Measurements from ENCODE around the gene PACS2. TPM values are rescaled to one million over a fixed set of nuclear protein-coding genes. Genes with fewer than 3 reads are reported as not detected.

PACS2 gene
- total RNA-seq, 1 experiment from 2014 or later: 62.0 TPM

- Histone ChIP-seq H3K4me3 (ENCODE audit: low read length) (no peak overlapping the region), H3K9me2 (replicated peaks; ENCODE audit: low read length) (no peaks in the 10 kb centered on the region), H2AFZ (ENCODE audit: low read length) (no peak overlapping the region), H3K9ac (ENCODE audit: low read length) (no peak overlapping the region), H3K4me2 (ENCODE audit: low read length) (no peak overlapping the region), H3K36me3 (ENCODE audit: low read depth, low read length) (no peaks in the 10 kb centered on the region), H3F3A (ENCODE audit: low read length, unreplicated experiment) (no peaks in the 10 kb centered on the region), H3K79me2 (ENCODE audit: low read length) (no peaks in the 10 kb centered on the region), H3K4me1 (ENCODE audit: insufficient read depth, low read length) (no peaks in the 10 kb centered on the region), H3K27me3 (ENCODE audit: low read length) (no peaks in the 10 kb centered on the region), H3K9me3 (ENCODE audit: low read length) (no peaks in the 10 kb centered on the region), H3K27ac (ENCODE audit: low read length) (no peak overlapping the region), H4K20me1 (ENCODE audit: low read length) (no peaks in the 10 kb centered on the region)
- ATAC-seq (no peak), DNase-seq (no peak)
- TF ChIP-seq EZH2 (IDR thresholded peaks at IDR 0.05; ENCODE audit: low read length, unreplicated experiment) (no peak), EZH2phosphoT487 (IDR thresholded peaks at IDR 0.05; ENCODE audit: borderline replicate concordance, low read length) (no peak)
- TF ChIP-seq, protein P1, sequence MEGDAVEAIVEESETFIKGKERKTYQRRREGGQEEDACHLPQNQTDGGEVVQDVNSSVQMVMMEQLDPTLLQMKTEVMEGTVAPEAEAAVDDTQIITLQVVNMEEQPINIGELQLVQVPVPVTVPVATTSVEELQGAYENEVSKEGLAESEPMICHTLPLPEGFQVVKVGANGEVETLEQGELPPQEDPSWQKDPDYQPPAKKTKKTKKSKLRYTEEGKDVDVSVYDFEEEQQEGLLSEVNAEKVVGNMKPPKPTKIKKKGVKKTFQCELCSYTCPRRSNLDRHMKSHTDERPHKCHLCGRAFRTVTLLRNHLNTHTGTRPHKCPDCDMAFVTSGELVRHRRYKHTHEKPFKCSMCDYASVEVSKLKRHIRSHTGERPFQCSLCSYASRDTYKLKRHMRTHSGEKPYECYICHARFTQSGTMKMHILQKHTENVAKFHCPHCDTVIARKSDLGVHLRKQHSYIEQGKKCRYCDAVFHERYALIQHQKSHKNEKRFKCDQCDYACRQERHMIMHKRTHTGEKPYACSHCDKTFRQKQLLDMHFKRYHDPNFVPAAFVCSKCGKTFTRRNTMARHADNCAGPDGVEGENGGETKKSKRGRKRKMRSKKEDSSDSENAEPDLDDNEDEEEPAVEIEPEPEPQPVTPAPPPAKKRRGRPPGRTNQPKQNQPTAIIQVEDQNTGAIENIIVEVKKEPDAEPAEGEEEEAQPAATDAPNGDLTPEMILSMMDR (conservative IDR thresholded peaks at IDR 0.05; ENCODE audit: low read depth, low read length): no peak
- intact Hi-C loops (cut with micrococcal nuclease): no loop called here
- CTCF ChIA-PET: no interaction called here
- no TSS peak for BruUV-seq (replicated peaks)
- POLR2A ChIA-PET (ENCODE audit: unreplicated experiment): no interaction called here
Measured at GRCh38 chr14:105379946-105380345, 65.4 kb downstream of the PACS2 start.

GRCh38 chr14:105380756-105381155 lies 66.2 kb downstream of the PACS2 start:
- H2AFZ ChIP-seq (ENCODE audit: low read length): no peak overlapping the region
- H3K79me2 ChIP-seq (ENCODE audit: low read length): no peaks in the 10 kb centered on the region
- H3K27ac ChIP-seq (ENCODE audit: low read length): no peak overlapping the region
- ChIA-PET POLR2A (ENCODE audit: unreplicated experiment) (no interaction called here), CTCF (no interaction called here)
- H4K20me1 ChIP-seq (ENCODE audit: low read length): no peaks in the 10 kb centered on the region
- no peaks in the 10 kb centered on the region for H3K27me3 ChIP-seq (ENCODE audit: low read length)
- intact Hi-C loops (cut with micrococcal nuclease): no loop called here
- ATAC-seq: no peak
- no peak overlapping the region for H3K9ac ChIP-seq (ENCODE audit: low read length)
- H3K9me2 ChIP-seq (replicated peaks; ENCODE audit: low read length): no peaks in the 10 kb centered on the region
- H3K4me1 ChIP-seq (ENCODE audit: insufficient read depth, low read length): no peaks in the 10 kb centered on the region
- H3K36me3 ChIP-seq (ENCODE audit: low read depth, low read length): no peaks in the 10 kb centered on the region
- H3F3A ChIP-seq (ENCODE audit: low read length, unreplicated experiment): no peaks in the 10 kb centered on the region
- BruUV-seq (replicated peaks): no TSS peak
- TF ChIP-seq, protein P1 (conservative IDR thresholded peaks at IDR 0.05; ENCODE audit: low read depth, low read length): no peak
- TF ChIP-seq EZH2 (IDR thresholded peaks at IDR 0.05; ENCODE audit: low read length, unreplicated experiment): no peak
- TF ChIP-seq EZH2phosphoT487 (IDR thresholded peaks at IDR 0.05; ENCODE audit: borderline replicate concordance, low read length): no peak
- H3K4me2 ChIP-seq (ENCODE audit: low read length): no peak overlapping the region
- H3K4me3 ChIP-seq (ENCODE audit: low read length): no peak overlapping the region
- no peaks in the 10 kb centered on the region for H3K9me3 ChIP-seq (ENCODE audit: low read length)
- no peak for DNase-seq

- DNase-seq (no peak), ATAC-seq (no peak)
- no peak overlapping the region for H3K4me3 ChIP-seq (ENCODE audit: low read length)
- no peaks in the 10 kb centered on the region for H4K20me1 ChIP-seq (ENCODE audit: low read length)
- H3K9me2 ChIP-seq (replicated peaks; ENCODE audit: low read length): no peaks in the 10 kb centered on the region
- H2AFZ ChIP-seq (ENCODE audit: low read length): no peak overlapping the region
- H3K4me2 ChIP-seq (ENCODE audit: low read length): no peak overlapping the region
- H3K79me2 ChIP-seq (ENCODE audit: low read length): no peaks in the 10 kb centered on the region
- intact Hi-C loops (cut with micrococcal nuclease): no loop called here
- H3K27me3 ChIP-seq (ENCODE audit: low read length): no peaks in the 10 kb centered on the region
- H3K36me3 ChIP-seq (ENCODE audit: low read depth, low read length): no peaks in the 10 kb centered on the region
- CTCF ChIA-PET: no interaction called here
- H3K4me1 ChIP-seq (ENCODE audit: insufficient read depth, low read length): no peaks in the 10 kb centered on the region
- no peak overlapping the region for H3K27ac ChIP-seq (ENCODE audit: low read length)
- H3K9me3 ChIP-seq (ENCODE audit: low read length): no peaks in the 10 kb centered on the region
- POLR2A ChIA-PET (ENCODE audit: unreplicated experiment): no interaction called here
- no peak overlapping the region for H3K9ac ChIP-seq (ENCODE audit: low read length)
- no TSS peak for BruUV-seq (replicated peaks)
- TF ChIP-seq, protein P1 (conservative IDR thresholded peaks at IDR 0.05; ENCODE audit: low read depth, low read length): no peak
- TF ChIP-seq EZH2 (IDR thresholded peaks at IDR 0.05; ENCODE audit: low read length, unreplicated experiment): no peak
- TF ChIP-seq EZH2phosphoT487 (IDR thresholded peaks at IDR 0.05; ENCODE audit: borderline replicate concordance, low read length): no peak
- H3F3A ChIP-seq (ENCODE audit: low read length, unreplicated experiment): no peaks in the 10 kb centered on the region
Measured at GRCh38 chr14:105381446-105382342, 67.1 kb downstream of the PACS2 start.
